HG03280 (cell line): Measurements from ENCODE around the gene SPTBN4.
"Not testable (repeated sequence)": the region's sequence is repeated elsewhere in the genome, so short reads cannot be mapped to it uniquely, and the experiment has no call there.

Experiments used
- ATAC-seq: cut with Tn5 transposase; IDR thresholded peaks from one replicate; pipeline ENCODE4 v1.9.1; 2021; ENCODE audit warnings: mild to moderate bottlenecking, moderate library complexity; ENCODE audit not compliant: unreplicated experiment

The SPTBN4 gene

GRCh38 chr19:40464059-40465024 lies 2.5 kb upstream of the SPTBN4 start:
- ATAC-seq, result no peak

DNA sequence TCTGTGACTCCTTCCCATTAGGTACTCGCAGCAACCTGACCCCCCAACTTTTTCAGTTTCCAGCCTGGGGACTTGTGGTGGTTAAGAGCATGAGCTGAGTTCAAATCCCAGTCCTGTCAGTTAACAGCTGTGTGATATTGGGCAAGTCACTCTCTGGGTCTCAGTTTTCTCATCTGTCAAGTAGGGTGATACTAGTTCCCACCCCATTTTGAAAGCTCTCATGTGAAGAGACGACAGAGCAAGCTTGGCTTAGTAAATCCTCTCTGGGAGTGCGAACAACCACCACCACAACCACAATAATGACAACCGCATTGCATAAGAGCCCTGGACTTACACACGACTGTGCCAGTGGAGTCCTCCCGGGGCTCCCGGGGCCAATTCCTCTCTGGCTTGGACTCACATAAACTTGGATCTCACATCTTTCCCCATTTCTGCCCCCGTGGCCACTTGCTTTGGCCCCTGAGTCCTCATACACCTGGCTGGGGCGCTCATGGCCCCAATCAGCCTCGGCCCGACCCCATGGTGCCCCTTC lies 1.7 kb upstream of the SPTBN4 start:
- no peak for ATAC-seq

DNA sequence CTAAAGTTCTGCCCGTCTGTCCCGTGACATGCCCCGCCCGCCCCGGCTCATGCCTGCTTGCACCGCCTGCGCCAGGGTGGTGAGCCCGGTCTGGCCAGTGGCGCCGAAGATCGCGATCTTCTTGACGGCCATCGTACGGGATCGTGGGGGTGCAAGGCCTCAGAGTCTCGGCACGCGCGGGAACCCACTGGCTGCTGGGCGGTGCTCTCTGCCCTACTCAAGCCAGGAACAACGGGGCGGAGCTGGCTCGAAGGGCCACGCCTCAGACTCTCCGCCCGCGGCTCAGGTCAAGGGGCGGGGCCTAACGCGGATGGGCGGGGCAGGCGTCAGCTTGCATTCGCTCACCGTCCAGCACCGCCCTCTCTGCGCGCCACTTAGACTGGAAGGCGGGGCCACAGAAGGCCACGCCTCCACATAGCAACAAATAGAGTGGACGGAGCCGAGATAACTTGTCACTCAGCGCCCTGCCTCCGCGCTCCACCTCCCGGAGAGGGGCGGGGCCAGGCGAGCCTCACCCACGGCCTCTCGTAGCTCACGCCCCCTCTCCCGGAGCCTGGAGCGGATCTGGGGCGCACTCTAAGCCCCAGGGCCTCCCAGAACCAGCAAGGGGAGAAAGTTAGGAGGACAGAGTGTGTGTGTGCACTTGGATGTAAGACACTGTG lies 1.1 kb upstream of the SPTBN4 start, which contains the start of gene BLVRB:
Gene BLVRB (minus strand): TSS at position 189 of the 662 bp plus-strand sequence. CDS start 57 bp downstream, at position 132.
- ATAC-seq, result peak; percentile 91

- no peak for ATAC-seq
Measured at GRCh38 chr19:40466219-40466984, 399 bp upstream of the SPTBN4 start.

DNA sequence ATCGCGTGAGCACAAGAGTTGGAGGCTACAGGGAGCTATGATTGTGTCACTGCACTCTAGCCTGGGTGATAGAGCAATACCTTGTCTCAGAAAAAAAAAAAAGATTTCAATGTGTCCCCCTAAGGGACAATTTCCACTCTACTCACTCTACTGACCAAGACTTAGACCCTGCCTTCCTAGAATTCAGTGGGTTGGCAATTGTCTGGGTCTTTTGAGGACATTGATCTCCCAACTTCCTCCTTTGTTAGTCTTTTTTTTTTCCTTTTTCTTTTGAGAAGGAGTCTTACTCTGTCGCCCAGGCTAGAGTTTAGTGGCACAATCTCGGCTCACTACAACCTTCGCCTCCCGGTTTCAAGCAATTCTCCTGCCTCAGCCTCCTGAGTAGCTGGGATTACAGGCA lies 2.2 kb downstream of the SPTBN4 start:
- no peak for ATAC-seq

GRCh38 chr19:40471111-40471510 lies 4.3 kb downstream of the SPTBN4 start:
- no peak for ATAC-seq

DNA sequence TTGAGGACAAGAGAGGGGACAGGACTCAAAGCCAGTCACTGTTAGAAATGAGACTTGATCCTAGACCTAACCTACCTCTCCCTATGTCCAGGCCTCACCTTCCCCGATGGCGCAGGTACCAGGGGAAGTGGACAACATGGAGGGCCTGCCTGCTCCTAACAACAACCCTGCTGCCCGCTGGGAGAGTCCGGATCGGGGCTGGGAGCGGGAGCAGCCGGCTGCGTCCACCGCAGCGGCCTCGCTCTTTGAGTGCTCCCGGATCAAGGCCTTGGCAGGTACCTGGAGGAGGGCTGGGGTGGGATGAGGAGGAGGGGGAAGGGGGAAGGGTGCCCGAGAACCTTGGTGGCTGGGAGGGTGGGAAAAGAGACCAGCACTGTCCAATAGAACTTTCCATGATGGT lies 5.7 kb downstream of the SPTBN4 start:
- no peak for ATAC-seq

GRCh38 chr19:40474737-40475136 lies 7.9 kb downstream of the SPTBN4 start:
- ATAC-seq, result no peak

DNA sequence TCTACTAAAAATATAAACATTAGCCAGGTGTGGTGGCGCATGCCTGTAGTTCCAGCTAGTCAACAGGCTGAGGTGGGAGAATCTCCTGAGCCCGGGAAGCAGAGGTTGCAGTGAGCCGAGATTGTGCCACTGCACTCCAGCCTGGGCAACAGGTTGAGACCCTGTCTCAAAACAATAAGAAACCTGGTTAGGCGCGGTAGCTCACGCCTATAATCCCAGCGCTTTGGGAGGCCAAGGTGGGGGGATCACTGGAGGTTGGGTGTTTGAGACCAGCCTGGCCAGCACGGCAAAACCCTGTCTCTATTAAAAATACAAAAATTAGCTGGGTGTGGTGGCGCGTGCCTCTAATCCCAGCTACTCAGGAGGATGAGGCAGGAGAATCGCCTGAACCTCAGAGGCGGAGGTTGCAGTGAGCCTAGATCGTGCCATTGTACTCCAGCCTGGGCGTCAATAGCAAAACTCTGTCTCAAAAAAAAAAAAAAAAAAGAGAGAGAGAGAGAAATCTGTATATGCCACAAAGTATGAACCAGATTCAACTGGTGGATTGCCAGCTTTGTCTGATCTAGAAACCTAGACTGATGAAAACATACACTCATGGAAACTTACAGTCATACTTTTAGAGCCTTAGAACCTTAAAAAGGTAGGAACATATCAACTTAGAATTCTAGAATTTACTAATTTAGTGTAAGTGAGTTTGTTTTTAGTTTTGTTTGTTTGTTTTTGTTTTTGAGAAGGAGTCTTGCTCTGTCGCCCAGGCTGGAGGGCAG lies 9.3 kb downstream of the SPTBN4 start:
- ATAC-seq, result not testable (repeated sequence)

GRCh38 chr19:40486017-40486416 lies 19.2 kb downstream of the SPTBN4 start:
- no peak for ATAC-seq

GRCh38 chr19:40489882-40490230 lies 23.1 kb downstream of the SPTBN4 start:
- no peak for ATAC-seq

DNA sequence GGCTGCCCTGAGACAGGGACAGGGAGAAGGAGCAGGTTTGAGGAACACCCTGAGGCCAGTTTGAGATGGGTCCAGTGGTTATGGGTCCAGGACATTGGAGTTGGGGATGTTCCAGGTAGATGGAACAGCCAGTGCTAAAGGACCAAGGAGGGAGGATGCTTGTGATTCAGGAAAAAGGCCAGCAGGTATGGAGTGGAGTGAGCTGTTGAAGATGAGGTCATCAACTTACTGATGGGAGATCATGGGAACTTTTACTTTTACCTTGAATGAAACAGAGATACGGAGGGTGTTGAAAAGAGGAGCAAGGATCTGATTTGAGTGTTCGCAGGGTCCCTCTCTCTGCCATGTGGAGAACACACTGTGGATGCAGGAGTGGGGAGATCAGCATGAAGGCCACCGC lies 25.5 kb downstream of the SPTBN4 start:
- ATAC-seq, result no peak

DNA sequence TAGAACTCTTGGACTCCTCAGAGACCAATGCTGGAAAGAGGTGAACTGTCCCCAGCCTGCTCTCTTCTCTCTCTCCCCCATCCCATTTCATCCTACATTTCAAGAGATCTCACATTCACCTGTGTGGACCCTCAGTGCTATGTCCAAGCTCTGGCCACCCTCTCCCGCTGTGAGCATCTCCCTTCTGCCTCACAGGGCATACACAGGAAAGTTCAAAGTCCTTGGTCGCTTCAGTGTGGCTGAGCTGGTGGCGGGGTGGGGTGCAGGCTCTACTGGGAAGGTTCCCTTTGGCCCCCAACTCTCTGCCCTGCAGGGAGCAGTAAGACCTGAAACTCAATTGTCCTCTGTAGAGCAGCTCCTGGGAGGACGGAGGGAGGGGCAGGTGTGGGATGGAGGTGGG lies 27.0 kb downstream of the SPTBN4 start:
- ATAC-seq, result no peak

DNA sequence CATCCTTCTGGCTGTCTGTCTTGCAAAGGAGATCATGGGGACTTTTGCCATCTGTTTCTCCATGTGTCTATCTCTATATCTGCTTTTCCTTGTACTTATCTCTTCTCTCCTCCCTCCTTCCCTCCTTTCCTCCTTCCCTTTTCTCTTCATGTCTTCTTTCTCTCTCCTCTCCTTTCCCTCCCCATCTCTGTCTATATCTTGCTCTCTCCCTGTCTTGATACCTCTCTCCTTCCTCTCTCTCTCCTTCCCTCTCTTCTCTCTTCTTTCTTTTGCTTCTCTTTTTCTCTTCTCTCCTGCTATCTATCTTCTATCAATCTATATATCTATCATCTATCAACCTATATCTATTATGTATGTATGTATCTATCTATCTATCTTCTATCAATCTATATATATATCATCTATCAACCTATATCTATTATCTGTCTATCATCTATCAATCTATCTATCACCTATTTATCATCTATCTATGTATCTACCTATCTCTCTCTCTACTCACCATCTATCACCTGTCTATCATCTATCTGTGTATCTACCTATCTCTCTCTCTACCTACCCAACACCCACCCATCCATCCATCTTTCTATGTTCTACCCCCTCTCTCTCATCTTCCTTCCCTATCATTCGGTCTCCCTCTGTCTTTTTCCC lies 27.5 kb downstream of the SPTBN4 start:
- no peak for ATAC-seq

GRCh38 chr19:40497214-40497613 lies 30.4 kb downstream of the SPTBN4 start:
- no peak for ATAC-seq

- ATAC-seq, result no peak
Measured at GRCh38 chr19:40499320-40499719, 32.5 kb downstream of the SPTBN4 start.

DNA sequence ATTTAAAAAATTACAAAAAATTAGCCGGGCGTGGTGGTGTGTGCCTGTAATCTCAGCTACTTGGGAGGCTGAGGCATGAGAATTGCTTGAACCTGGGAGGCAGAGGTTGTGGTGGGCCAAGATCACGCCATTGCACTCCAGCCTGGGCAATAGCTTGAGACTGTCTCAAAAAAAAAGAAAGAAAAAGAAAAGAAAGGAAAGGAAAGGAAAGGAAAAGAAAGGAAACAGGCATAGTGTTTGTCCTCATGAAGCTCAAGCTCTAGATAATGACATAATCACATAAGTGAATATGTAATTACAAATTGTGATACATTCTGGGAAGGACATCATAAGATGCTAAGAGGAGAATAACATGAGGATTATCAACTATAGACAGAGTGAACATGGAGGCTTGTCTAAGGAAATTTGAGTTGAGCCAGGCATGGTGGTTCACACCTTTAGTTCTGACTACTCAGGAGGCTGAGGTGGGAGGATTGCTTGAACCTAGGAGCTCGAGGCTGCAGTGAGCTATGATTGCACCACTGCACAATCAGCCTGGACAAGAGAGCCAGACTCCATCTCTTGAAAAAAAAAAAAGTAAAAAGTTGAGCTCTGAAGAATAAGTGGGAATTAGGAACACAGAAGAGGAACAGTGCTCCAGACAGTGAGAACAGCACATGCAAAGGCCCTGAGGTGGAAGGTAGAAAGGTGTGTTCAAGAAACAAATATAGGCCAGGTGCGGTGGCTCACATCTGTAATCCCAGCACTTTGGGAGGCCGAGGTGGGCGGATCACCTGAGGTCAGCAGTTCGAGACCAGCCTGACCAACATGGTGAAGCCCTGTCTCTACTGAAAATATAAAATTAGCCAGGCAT lies 34.1 kb downstream of the SPTBN4 start:
- ATAC-seq, result not testable (repeated sequence)

DNA sequence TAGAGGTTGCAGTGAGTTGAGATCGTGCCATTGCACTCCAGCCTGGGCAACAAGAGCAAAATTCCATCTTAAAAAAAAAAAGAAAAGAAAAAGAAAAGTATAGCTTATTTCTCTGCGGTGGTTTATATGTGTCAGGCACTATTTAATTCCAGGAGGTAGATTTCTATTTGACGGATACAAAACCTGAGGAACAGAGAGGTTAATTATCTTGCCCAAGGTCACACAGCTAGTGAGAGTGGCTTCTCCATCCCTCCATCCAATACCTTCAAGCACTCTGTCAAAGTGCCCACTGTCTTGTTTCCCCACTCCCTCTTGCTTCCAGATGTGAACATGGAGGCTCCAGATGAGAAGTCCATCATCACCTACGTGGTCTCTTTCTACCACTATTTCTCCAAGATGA lies 34.8 kb downstream of the SPTBN4 start:
- ATAC-seq, result no peak

DNA sequence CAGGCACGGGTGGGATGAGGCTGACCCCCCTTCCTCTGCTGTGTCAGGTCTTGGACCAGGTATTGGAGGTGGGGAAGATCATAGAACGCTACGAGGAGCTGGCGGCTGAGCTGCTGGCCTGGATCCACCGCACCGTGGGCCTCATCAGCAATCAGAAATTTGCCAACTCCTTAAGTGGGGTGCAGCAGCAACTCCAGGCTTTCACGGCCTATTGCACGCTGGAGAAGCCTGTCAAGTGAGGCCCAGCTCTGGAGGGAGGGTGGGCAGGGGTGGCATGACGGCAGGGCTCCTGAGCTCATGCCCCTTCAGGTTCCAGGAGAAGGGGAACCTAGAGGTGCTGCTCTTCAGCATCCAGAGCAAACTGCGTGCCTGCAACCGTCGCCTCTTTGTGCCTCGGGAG lies 35.3 kb downstream of the SPTBN4 start:
- ATAC-seq, result no peak
